Osteoblast (primary cell): ENCODE data around the gene MEGF10. TPM values are rescaled to one million over a fixed set of nuclear protein-coding genes. Genes with fewer than 3 reads are reported as not detected.
A peak's percentile ranks its signal among the peaks of the same experiment; 100 is the strongest.

Experiments
- DNase-seq: peaks from one replicate; pipeline ENCODE4 v3.0.0; 2011; ENCODE audit warnings: low spot score, mixed read lengths; ENCODE audit not compliant: insufficient read length; ENCODE audit errors: missing footprints
- H2AFZ ChIP-seq: 2 replicates; pipeline ENCODE4 v1.6.0; 2011; ENCODE audit warnings: mild to moderate bottlenecking, low read length
- H3K27ac ChIP-seq: 2 replicates; pipeline ENCODE4 v1.5.1; 2011; ENCODE audit warnings: mild to moderate bottlenecking, low read depth, low read length, moderate library complexity
- H3K27me3 ChIP-seq: 2 replicates; pipeline ENCODE4 v1.6.0; 2012; ENCODE audit warnings: mild to moderate bottlenecking, control low read depth, inconsistent platforms, low read length, moderate library complexity; ENCODE audit not compliant: insufficient read depth
- H3K36me3 ChIP-seq: 2 replicates; pipeline ENCODE4 v1.5.1; 2011; ENCODE audit warnings: mild to moderate bottlenecking, low read length, control low read depth, moderate library complexity; ENCODE audit not compliant: insufficient read depth
- H3K4me1 ChIP-seq: 2 replicates; pipeline ENCODE4 v1.5.1; 2011; ENCODE audit warnings: mild to moderate bottlenecking, low read length, control low read depth, moderate library complexity; ENCODE audit not compliant: insufficient read depth
- H3K4me2 ChIP-seq: 2 replicates; pipeline ENCODE4 v1.6.0; 2011; ENCODE audit warnings: mild to moderate bottlenecking, low read length; ENCODE audit not compliant: insufficient read depth
- H3K4me3 ChIP-seq: fragments of 200-600 bp; sonication (generic); 3 replicates; pipeline ENCODE4 v1.5.1; 2012; ENCODE audit warnings: mild to moderate bottlenecking, low read length, inconsistent platforms; ENCODE audit not compliant: insufficient read depth
- H3K79me2 ChIP-seq: 2 replicates; pipeline ENCODE4 v1.6.0; 2012; ENCODE audit warnings: mild to moderate bottlenecking, low read length, control low read depth, inconsistent platforms; ENCODE audit not compliant: insufficient read depth
- H3K9me3 ChIP-seq: 2 replicates; pipeline ENCODE4 v1.5.1; 2011; ENCODE audit warnings: low read depth, low read length, control low read depth
- H4K20me1 ChIP-seq: 2 replicates; pipeline ENCODE4 v1.6.0; 2012; ENCODE audit warnings: mild to moderate bottlenecking, low read length, control low read depth; ENCODE audit not compliant: insufficient read depth
- CTCF ChIP-seq: IDR thresholded peaks from 2 replicates; pipeline ENCODE4 v1.5.1; 2011; ENCODE audit warnings: mild to moderate bottlenecking, low read depth, low read length, moderate library complexity; ENCODE audit errors: extremely low read depth
- total RNA-seq: library from RNA; depleted of rRNA; stranded (reverse); fragments of >200 nt; gene quantifications from 2 replicates; pipeline ENCODE4 v1.2.3, GENCODE V29; 2012

The MEGF10 gene
- total RNA-seq, 1 donor, result 1.4 TPM

GRCh38 chr5:127290946-127291693 lies 524 bp downstream of the MEGF10 start:
- H3K4me1 ChIP-seq, result peaks cover 7% of the 10 kb centered on the region
- H3K79me2 ChIP-seq, result no peaks in the 10 kb centered on the region
- H4K20me1 ChIP-seq, result no peaks in the 10 kb centered on the region
- TF ChIP-seq CTCF, result no peak
- no peak overlapping the region for H3K27ac ChIP-seq
- H3K4me3 ChIP-seq, result peak overlapping the region; percentile 67
- no peaks in the 10 kb centered on the region for H3K9me3 ChIP-seq
- no peaks in the 10 kb centered on the region for H3K36me3 ChIP-seq
- no peak for DNase-seq
- H2AFZ ChIP-seq, result peak overlapping the region; percentile 83
- H3K27me3 ChIP-seq, result peaks cover 43% of the 10 kb centered on the region
- peak overlapping the region; percentile 73 for H3K4me2 ChIP-seq

GRCh38 chr5:127292030-127292735 lies 1.6 kb downstream of the MEGF10 start:
- Histone ChIP-seq H3K4me3 (no peak overlapping the region), H3K9me3 (no peaks in the 10 kb centered on the region), H4K20me1 (no peaks in the 10 kb centered on the region), H3K27me3 (peaks cover 44% of the 10 kb centered on the region), H2AFZ (no peak overlapping the region), H3K27ac (no peak overlapping the region), H3K4me2 (no peak overlapping the region), H3K4me1 (peaks cover 12% of the 10 kb centered on the region), H3K36me3 (no peaks in the 10 kb centered on the region), H3K79me2 (no peaks in the 10 kb centered on the region)
- no peak for DNase-seq
- TF ChIP-seq CTCF, result no peak

- TF ChIP-seq CTCF, result no peak
- Histone ChIP-seq H2AFZ (no peak overlapping the region), H3K4me1 (peaks cover 12% of the 10 kb centered on the region), H3K4me3 (no peak overlapping the region), H3K4me2 (no peak overlapping the region), H3K79me2 (no peaks in the 10 kb centered on the region), H3K36me3 (no peaks in the 10 kb centered on the region), H3K27me3 (peaks cover 49% of the 10 kb centered on the region), H4K20me1 (no peaks in the 10 kb centered on the region), H3K27ac (no peak overlapping the region), H3K9me3 (no peaks in the 10 kb centered on the region)
- no peak for DNase-seq
Observed at GRCh38 chr5:127293373-127293772, 2.8 kb downstream of the MEGF10 start.

- peak; percentile 56 for DNase-seq
- H3K4me2 ChIP-seq, result no peak overlapping the region
- TF ChIP-seq CTCF, result no peak
- no peaks in the 10 kb centered on the region for H3K9me3 ChIP-seq
- H3K27me3 ChIP-seq, result peaks cover 53% of the 10 kb centered on the region
- peaks cover 12% of the 10 kb centered on the region for H3K4me1 ChIP-seq
- H3K36me3 ChIP-seq, result no peaks in the 10 kb centered on the region
- H3K79me2 ChIP-seq, result no peaks in the 10 kb centered on the region
- H2AFZ ChIP-seq, result no peak overlapping the region
- H4K20me1 ChIP-seq, result no peaks in the 10 kb centered on the region
- no peak overlapping the region for H3K27ac ChIP-seq
- no peak overlapping the region for H3K4me3 ChIP-seq
Observed at GRCh38 chr5:127294829-127295228, 4.2 kb downstream of the MEGF10 start.
